Measurements from ENCODE around the gene ZXDA.

The ZXDA gene

DNA sequence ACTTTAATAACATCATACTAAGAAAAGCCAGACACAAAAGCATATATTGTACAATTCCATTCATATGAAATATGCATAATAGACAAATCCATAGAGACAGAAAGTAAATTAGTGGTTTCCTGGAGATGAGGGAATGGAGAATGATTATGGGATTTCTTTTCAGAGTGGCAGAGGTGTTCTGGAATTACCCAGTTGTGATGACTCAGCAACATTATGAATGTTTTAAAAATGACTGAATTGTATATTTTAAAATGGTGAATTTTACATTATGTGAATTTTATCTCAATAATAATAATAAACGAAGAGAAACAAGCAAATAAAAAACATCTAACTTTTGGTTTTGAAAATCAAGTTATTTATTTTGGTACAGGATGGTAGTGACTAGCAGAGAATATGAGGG, 11.2 kb downstream of the ZXDA start:
- POLR2A ChIA-PET: no interaction called here
- no peak for DNase-seq (ENCODE audit: low read depth, low spot score)
- CTCF ChIA-PET: no interaction called here
- H3K4me3 ChIP-seq (ENCODE audit: low read depth, low read length): no peak overlapping the region
- TF ChIP-seq, protein P1, sequence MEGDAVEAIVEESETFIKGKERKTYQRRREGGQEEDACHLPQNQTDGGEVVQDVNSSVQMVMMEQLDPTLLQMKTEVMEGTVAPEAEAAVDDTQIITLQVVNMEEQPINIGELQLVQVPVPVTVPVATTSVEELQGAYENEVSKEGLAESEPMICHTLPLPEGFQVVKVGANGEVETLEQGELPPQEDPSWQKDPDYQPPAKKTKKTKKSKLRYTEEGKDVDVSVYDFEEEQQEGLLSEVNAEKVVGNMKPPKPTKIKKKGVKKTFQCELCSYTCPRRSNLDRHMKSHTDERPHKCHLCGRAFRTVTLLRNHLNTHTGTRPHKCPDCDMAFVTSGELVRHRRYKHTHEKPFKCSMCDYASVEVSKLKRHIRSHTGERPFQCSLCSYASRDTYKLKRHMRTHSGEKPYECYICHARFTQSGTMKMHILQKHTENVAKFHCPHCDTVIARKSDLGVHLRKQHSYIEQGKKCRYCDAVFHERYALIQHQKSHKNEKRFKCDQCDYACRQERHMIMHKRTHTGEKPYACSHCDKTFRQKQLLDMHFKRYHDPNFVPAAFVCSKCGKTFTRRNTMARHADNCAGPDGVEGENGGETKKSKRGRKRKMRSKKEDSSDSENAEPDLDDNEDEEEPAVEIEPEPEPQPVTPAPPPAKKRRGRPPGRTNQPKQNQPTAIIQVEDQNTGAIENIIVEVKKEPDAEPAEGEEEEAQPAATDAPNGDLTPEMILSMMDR (IDR thresholded peaks at IDR 0.05; ENCODE audit: insufficient read depth, low read length, missing control alignments): no peak

DNA sequence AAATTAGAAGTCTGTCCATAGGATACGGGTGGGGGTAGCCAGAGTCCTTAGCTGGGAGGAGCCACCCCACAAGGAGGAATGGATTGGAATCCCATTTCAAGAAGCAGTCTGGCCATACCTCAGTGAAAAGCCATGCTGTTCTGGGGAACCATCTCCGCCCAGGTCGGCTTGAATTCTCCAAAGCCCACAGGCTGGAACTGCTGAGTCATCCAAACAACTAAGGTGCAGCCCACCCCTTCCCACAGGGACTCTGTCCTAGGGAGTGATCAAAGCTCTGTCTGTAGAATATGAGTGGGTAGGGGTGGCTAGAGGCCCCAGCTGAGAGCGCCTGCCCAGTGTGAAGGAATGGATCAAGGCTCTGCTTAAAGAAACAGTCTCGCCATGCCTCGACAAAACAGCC, 38.8 kb downstream of the ZXDA start:
- H3K4me3 ChIP-seq (ENCODE audit: low read depth, low read length): no peak overlapping the region
- POLR2A ChIA-PET: no interaction called here
- TF ChIP-seq, protein P1 (IDR thresholded peaks at IDR 0.05; ENCODE audit: insufficient read depth, low read length, missing control alignments): no peak
- no peak for DNase-seq (ENCODE audit: low read depth, low spot score)
- CTCF ChIA-PET: no interaction called here

All from AG04449 (cell line).